Activated CD4-positive, CD25-positive, alpha-beta regulatory T cell (primary cell): Measurements from ENCODE around the gene ABCB8.
A peak's percentile ranks its signal among the peaks of the same experiment; 100 is the strongest.
"Not testable (repeated sequence)": the region's sequence is repeated elsewhere in the genome, so short reads cannot be mapped to it uniquely, and the experiment has no call there.

ENCODE experiments used
- DNase-seq, 4 experiments: peaks; one replicate each; lab custom pipeline; 2025; lab: John Stamatoyannopoulos, UW

Gene ABCB8

DNA sequence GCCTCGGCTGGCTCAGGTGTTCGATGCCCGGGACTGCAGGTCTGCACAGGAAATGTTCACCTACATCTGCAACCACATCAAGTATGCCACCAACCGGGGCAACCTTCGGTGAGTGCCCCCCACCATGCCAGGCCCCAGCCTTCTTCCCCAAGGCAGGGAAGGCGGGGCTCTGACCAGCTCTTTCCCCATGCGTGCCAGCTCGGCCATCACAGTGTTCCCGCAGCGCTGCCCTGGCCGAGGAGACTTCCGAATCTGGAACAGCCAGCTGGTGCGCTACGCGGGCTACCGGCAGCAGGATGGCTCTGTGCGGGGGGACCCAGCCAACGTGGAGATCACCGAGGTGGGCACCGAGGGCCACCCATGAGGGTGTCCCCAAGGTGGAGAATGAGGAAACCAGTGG lies 29.9 kb upstream of the ABCB8 start:
- no peak for DNase-seq

DNA sequence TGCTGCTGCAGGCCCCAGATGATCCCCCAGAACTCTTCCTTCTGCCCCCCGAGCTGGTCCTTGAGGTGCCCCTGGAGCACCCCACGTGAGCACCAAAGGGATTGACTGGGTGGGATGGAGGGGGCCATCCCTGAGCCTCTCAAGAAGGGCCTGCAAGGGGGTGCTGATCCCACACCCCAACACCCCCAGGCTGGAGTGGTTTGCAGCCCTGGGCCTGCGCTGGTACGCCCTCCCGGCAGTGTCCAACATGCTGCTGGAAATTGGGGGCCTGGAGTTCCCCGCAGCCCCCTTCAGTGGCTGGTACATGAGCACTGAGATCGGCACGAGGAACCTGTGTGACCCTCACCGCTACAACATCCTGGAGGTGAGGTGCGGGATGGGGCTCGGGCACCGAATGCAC lies 29.2 kb upstream of the ABCB8 start:
- no peak for DNase-seq

DNA sequence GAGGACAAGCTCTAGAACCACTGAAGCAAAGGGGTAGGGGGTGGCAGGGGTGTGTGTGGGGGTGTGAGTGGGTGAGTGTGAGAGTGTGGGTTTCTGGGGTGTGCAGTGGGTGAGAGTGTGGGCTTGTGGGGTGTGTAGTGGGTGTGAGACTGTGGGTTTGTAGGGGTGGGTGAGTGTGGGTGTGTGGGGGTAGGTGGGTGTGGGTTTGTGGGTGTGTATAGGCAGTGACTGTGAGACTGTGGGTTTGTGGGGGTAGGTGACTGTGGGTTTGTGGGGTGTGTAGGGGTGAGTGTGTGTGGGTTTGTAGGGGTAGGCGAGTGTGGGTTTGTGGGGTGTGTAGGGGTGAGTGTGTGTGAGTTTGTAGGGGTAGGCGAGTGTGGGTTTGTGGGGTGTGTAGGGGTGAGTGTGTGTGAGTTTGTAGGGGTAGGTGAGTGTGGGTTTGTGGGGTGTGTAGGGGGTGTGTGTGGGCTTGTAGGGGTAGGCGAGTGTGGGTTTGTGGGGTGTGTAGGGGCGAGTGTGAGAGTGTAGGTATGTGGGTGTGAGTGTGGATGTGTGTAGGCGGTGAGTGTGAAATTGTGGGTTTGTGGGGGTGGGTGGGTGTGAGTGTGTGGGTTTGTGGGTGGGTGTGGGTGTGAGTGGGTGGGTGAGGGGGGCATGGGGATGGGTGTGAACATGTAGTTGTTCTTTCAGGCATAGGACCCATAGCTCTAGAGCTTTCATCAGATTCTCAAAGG lies 28.6 kb upstream of the ABCB8 start:
- DNase-seq = no peak

DNA sequence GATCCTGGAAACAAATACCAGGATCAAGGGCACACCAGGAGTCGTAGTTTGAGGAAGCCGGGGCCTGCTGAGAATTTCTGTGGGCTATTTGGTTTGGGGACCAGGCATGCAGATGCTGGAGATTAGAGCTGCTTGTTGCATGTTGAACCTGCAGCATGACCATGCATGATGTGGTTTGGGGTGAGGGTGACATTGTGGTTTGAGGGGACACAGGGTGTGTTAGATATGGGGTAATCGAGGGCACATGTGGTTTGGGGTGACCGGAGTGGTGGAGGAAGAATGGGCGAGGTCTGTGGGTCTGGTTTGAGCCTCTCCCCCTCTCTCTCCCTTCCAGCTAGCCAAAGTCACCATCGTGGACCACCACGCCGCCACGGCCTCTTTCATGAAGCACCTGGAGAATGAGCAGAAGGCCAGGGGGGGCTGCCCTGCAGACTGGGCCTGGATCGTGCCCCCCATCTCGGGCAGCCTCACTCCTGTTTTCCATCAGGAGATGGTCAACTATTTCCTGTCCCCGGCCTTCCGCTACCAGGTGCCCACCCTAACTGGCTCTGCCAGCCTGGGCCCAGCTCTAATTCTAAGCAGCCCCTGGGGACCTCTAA lies 27.3 kb upstream of the ABCB8 start:
- no peak for DNase-seq

DNA sequence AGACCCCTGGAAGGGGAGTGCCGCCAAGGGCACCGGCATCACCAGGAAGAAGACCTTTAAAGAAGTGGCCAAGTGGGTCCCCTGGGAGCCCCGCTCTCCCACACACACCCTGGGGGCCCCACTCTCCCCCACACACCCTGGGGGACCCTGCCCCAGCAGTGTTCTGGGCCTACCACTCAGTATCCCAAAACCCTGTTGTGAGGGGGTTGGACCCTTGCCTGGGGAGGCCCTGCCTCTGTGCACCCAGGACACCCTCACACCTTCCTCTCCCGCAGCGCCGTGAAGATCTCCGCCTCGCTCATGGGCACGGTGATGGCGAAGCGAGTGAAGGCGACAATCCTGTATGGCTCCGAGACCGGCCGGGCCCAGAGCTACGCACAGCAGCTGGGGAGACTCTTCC lies 26.7 kb upstream of the ABCB8 start:
- DNase-seq = no peak

DNA sequence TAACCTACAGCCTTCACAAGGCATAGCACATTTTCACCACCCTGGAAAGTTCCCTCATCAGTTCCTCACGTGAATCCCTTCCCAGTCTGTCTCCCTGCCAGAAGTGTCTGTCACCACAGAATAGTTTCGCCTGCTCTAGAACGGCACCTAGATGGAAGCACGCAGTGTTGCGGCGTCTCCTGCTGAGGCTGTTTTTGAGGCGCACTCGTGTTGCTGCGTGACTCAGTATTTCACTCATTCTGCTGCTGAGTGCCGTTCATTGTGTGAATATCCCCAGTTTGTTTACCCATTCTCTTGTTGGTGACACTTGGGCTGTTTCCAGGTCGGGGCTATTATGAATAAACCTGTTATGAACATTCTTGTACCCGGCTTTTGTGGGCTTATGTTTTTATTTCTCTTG lies 24.7 kb upstream of the ABCB8 start:
- no peak for DNase-seq

DNA sequence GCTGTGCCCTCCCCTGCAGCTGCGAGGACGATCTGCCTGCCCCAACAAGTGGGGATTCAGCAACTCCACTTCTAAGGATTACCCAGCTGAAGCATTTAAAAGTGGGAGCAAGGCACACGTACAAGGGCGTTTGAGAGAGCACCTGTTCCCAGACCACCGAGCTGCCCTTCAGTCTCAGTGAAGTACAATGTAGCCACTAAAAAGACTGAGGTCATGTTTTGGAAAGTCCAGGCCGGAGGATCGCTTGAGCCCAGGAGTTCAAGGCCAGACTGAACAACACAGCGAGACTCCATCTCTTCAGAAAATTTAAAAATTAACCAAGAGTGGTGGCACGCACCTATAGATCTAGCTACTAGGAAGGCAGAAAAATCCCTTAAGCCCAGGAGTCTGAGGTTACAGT lies 22.7 kb upstream of the ABCB8 start:
- DNase-seq = no peak

DNA sequence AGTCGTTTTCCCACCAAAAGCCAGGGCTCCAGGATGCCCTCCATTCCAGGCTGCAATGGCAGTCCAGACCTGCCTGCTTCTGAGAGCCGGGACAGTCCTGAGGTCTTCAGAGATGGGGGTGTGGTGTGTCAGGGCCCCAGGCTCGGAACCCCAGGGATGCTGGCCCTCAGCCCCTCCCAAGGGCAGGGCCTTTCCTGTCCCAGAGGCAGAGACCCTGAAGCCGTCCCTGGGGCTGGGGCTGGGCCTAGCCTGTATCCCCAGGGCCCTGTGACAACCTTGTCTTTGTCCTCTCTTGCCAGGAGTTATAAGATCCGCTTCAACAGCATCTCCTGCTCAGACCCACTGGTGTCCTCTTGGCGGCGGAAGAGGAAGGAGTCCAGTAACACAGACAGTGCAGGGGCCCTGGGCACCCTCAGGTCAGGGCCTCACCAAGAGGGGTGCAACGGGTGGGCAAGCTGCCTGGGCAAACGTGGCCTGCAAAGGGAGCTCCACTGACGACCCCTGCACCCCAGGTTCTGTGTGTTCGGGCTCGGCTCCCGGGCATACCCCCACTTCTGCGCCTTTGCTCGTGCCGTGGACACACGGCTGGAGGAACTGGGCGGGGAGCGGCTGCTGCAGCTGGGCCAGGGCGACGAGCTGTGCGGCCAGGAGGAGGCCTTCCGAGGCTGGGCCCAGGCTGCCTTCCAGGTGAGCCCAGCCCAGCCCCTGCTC lies 21.5 kb upstream of the ABCB8 start:
- DNase-seq = no peak

DNA sequence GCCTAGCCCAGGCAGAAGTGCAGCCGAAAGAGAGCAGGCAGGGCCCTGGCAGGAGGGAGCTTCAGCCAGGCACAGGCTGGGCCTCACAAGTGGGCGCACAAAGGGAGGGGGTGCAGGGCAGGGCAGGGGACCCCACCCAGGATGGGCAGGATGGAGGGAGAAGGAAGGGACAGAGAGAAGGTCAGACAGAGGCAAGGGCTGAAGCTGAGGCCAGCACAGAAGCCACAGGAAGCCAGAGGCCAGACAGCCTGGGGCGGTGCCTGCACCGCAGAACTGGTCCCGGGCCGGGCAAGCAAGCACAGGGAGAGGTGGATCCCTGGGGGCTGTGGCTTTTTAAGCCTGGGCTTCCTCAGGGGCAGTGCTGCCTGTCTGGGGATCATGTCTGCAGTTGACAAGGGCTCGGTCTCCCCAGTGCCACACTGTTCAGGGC lies 20.8 kb upstream of the ABCB8 start:
- no peak for DNase-seq

DNA sequence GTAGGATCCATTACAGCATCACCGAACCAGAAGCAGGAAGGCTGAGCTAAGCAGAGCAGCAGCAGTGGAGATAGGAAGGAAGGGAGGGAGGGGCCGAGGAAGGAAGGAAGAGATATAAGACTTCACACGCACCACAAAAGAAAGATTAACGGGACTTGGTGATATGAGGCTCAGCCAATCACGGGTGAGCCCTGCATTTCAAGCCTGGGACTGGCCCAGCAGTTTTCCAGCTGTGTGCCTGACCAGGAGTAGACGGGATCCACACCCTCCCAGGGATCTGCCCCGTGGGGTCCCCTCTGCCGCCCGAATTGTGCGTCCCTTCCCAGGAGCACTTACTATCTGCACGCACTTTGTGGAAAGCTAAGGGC lies 20.1 kb upstream of the ABCB8 start:
- no peak for DNase-seq

DNA sequence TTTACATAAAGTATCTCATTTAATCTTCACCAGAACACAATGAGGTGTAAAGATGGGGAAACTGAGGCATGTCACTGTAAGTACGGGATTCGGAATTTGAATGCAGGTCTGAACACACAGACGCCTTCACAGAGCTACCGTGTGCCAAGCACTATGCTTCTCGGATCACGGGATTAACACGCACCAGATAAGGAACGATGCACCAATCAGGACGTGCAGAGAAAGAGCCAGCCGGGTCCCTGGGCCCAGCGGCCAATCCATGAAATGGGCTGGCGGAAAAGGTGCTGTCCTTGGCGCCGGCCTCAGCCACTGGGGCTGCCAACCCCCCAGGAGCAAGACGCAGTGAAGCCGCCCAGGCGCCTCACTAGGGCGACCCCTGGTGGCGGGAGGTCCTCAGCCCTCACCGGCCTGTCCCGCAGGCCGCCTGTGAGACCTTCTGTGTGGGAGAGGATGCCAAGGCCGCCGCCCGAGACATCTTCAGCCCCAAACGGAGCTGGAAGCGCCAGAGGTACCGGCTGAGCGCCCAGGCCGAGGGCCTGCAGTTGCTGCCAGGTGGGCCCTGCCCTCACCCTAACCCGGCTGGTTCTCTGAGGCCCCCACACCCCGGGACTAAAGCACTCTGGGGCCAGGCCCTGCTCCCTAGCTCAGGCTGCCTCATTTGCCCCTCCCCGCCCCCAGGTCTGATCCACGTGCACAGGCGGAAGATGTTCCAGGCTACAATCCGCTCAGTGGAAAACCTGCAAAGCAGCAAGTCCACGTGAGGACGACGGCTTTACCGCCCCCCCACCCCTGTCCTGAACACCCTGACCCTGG lies 19.5 kb upstream of the ABCB8 start:
- DNase-seq = peak; percentile 63 to 72 (median 66)

DNA sequence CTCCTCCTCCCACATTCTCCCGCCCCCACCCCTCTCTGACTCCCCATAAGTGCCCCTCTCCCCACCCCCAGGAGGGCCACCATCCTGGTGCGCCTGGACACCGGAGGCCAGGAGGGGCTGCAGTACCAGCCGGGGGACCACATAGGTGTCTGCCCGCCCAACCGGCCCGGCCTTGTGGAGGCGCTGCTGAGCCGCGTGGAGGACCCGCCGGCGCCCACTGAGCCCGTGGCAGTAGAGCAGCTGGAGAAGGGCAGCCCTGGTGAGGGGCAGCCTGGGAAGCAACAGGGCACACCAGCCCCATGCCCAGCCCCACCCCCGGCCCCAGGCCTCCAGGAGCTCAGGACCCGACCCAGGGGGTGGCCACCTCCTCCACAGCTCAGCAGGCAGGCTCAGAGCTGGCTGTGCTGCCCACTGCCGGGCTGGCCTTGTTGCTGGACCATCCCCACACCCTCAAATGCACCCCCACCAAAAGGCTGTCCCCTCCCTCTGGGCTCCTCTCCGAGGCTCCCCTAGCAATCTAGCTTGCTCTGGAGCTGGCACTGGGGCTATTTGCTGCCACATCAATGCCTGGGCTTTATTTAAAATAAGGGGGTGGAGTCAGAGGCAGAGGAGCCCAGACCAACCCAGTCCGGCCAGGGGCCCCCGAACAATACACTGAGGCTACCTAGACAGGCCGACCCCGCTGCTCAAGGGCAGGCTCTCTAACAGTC lies 18.8 kb upstream of the ABCB8 start:
- no peak for DNase-seq

DNA sequence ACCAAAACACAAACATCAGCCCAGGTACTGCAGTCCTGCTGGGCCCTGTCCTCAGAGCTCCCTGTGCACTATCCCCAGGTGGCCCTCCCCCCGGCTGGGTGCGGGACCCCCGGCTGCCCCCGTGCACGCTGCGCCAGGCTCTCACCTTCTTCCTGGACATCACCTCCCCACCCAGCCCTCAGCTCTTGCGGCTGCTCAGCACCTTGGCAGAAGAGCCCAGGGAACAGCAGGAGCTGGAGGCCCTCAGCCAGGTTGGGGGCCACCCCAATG lies 18.3 kb upstream of the ABCB8 start:
- DNase-seq = no peak

DNA sequence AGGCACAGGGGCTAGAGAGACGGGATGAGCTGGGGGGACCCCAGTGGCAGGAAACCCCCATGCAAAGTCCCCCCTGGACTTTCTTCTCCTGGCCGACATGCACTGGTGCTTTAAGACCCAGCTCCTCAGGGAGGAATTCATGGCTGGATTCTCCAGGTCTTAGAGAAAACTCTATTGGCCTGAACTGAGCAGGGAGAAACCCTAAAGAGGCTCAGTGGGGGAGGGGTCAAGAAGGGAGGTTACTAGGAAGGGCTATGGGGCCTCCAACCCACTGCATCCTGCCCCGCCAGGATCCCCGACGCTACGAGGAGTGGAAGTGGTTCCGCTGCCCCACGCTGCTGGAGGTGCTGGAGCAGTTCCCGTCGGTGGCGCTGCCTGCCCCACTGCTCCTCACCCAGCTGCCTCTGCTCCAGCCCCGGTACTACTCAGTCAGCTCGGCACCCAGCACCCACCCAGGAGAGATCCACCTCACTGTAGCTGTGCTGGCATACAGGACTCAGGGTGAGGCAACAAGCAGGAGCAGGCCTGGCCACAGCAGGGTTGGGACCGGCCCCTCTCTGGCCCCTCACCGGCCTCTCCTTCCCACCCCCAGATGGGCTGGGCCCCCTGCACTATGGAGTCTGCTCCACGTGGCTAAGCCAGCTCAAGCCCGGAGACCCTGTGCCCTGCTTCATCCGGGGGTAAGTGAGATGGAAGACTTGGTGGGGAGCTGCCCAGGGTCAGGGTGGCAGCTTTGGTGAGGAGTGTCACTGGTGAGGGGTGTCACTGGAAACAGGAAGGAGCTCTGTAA lies 17.7 kb upstream of the ABCB8 start:
- DNase-seq = no peak

DNA sequence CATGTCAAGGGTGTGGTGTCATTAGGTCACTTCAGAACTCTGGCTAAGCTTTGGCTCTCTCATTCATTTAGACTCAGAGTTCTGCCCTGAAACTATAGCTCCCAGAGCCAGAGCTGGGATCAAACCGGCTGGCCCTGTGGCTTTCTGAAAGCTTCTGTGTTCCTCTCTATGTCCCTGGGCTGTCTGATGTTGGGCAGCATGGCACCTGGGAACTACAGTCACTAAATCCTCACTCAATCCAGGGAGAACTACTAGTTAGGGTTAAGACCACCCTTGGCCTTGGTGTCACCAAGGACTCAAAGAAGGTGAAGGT lies 17.2 kb upstream of the ABCB8 start:
- DNase-seq = no peak

DNA sequence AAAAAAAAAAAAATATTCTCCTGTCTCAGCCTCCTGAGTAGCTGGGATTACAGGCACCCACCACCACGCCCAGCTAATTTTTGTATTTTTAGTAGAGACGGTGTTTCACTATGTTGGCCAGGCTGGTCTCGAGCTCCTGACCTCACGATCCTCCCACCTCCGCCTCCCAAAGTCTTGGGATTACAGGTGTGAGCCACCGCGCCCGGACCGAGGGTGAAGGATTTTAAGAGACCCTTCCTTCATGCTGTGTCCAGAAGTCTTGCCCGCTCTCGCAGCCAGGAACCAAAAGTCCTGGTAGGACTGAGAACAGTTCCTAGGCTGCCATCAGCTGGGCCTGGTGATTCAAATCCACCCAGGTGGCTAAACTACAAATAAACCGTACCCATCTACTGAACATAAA lies 16.6 kb upstream of the ABCB8 start:
- DNase-seq = not testable (repeated sequence)

DNA sequence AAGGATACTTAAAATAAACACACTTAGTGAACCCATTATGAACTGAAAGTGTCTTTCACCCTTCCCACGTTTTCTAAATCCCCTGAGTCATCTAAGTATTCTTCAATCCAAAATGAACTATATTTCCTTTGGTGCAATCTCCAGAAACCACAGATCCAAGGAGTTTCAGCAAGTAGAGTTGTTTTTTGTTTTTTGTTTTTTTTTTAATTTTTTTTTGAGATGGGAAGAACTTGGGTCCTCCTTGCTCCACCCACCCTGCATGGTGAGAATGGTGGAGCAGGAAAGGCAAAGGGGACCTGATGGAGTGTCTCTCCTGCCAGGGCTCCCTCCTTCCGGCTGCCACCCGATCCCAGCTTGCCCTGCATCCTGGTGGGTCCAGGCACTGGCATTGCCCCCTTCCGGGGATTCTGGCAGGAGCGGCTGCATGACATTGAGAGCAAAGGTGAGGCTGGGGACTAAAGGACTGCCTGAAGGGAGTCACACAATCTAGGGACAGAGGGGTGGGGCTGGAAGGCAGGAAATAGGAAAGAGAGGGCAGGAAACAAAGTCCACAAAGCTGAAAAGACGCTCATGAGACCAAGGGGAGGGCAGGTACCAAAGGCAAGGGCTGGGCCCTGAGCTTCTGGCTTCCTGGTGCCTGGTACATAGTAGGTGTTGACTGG lies 16.1 kb upstream of the ABCB8 start:
- no peak for DNase-seq

DNA sequence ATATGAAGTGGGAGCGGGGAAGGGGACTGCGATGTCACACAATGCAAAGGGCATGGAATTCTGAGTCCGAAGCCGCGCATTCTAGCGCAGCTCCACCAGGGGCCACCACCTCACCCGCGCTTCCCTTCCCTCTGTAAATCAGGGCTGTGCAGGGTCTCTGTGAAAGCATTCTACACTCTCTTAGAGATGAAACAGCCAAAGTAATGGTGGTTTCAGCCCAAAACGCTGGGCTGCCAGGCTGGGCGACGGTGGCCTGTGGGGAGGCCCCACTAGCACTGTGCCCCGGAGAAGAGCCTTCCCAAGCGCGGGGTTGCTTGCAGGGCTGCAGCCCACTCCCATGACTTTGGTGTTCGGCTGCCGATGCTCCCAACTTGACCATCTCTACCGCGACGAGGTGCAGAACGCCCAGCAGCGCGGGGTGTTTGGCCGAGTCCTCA lies 15.3 kb upstream of the ABCB8 start:
- DNase-seq = no peak

DNA sequence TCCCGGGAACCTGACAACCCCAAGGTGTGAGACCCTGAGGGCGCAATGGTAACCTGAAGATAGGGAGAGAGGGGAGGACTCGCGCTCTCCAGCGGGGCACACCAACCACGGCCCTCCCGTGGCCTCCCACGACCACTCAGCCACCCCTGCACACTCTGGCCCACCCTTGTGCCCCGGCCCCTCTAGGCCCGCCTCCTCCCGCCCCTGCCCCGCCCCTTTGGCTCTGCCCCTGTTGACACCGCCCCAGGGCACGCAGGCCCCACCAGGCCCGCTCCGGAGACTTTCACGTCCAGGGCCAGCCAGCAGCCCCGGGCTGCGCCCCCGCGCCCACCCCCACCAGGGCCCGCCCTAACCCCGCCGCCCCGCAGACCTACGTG lies 14.9 kb upstream of the ABCB8 start:
- DNase-seq = no peak

DNA sequence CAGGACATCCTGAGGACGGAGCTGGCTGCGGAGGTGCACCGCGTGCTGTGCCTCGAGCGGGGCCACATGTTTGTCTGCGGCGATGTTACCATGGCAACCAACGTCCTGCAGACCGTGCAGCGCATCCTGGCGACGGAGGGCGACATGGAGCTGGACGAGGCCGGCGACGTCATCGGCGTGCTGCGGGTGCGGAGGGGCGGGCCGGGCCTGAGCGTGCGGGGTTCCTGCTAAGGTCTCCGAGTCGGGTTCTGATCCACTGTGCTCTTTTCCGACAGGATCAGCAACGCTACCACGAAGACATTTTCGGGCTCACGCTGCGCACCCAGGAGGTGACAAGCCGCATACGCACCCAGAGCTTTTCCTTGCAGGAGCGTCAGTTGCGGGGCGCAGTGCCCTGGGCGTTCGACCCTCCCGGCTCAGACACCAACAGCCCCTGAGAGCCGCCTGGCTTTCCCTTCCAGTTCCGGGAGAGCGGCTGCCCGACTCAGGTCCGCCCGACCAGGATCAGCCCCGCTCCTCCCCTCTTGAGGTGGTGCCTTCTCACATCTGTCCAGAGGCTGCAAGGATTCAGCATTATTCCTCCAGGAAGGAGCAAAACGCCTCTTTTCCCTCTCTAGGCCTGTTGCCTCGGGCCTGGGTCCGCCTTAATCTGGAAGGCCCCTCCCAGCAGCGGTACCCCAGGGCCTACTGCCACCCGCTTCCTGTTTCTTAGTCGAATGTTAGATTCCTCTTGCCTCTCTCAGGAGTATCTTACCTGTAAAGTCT lies 14.3 kb upstream of the ABCB8 start:
- DNase-seq = peak; percentile 56 to 80 (median 72)
